ENCODE data around the gene EARS2. TPM values are rescaled to one million over a fixed set of nuclear protein-coding genes. Genes with fewer than 3 reads are reported as not detected.

Gene EARS2
- polyA plus RNA-seq, 5 donors, result 21.4 to 29.3 (median 23.7) TPM

GRCh38 chr16:23508589-23509440, 48.3 kb downstream of the EARS2 start:
- DNase-seq, result no peak

GRCh38 chr16:23506606-23506994, 50.5 kb downstream of the EARS2 start:
- no peak for DNase-seq

GRCh38 chr16:23505671-23506605, 51.2 kb downstream of the EARS2 start:
- no peak for DNase-seq

- DNase-seq, result no peak
These were observed 51.9 kb downstream of the EARS2 start for GRCh38 chr16:23505180-23505665.

- no peak for DNase-seq
These were observed 52.5 kb downstream of the EARS2 start for GRCh38 chr16:23504453-23505179.

GRCh38 chr16:23504076-23504452, 53.1 kb downstream of the EARS2 start:
- no peak for DNase-seq

GRCh38 chr16:23502466-23502865, 54.7 kb downstream of the EARS2 start:
- DNase-seq, result no peak

- no peak for DNase-seq
These were observed 55.9 kb downstream of the EARS2 start for GRCh38 chr16:23501291-23501690.

GRCh38 chr16:23500862-23501225, 56.3 kb downstream of the EARS2 start:
- no peak for DNase-seq

GRCh38 chr16:23500212-23500861, 56.8 kb downstream of the EARS2 start:
- no peak for DNase-seq

- DNase-seq, result no peak
These were observed 57.3 kb downstream of the EARS2 start for GRCh38 chr16:23499801-23500200.

- no peak for DNase-seq
These were observed 58.3 kb downstream of the EARS2 start for GRCh38 chr16:23498863-23499262.

- DNase-seq, result no peak
These were observed 59.6 kb downstream of the EARS2 start for GRCh38 chr16:23497543-23497868.

- DNase-seq, result no peak
These were observed 60.2 kb downstream of the EARS2 start for GRCh38 chr16:23496821-23497542.

GRCh38 chr16:23495671-23496070, 61.5 kb downstream of the EARS2 start:
- DNase-seq, result no peak

GRCh38 chr16:23494188-23494587, 63.0 kb downstream of the EARS2 start:
- DNase-seq, result no peak

GRCh38 chr16:23491490-23492391, 65.4 kb downstream of the EARS2 start:
- DNase-seq, result no peak

- DNase-seq, result peak in 1 of 2 donors; percentile 64
These were observed 70.7 kb downstream of the EARS2 start for GRCh38 chr16:23486480-23486879.

GRCh38 chr16:23485841-23486240, 71.3 kb downstream of the EARS2 start:
- no peak for DNase-seq

- no peak for DNase-seq
These were observed 71.9 kb downstream of the EARS2 start for GRCh38 chr16:23485257-23485614.
